ENCODE results near the gene FAM83E. TPM values are rescaled to one million over a fixed set of nuclear protein-coding genes. Genes with fewer than 3 reads are reported as not detected.
A peak's percentile ranks its signal among the peaks of the same experiment; 100 is the strongest.

The FAM83E gene
- total and polyA plus RNA-seq, 2 of the 8 experiments (the other 6 are each of a cell fraction or from before 2014, with no cell fraction given): 1.8 to 5.3 TPM

- TF ChIP-seq CHD7 (IDR thresholded peaks at IDR 0.05; ENCODE audit: insufficient replicate concordance, low read length): no peak
- TF ChIP-seq CTBP2 (IDR thresholded peaks at IDR 0.05; ENCODE audit: borderline replicate concordance, insufficient read depth, insufficient read length, low read length): no peak
- peak; percentile 62; the same call in 1 of the 2 replicates for TF ChIP-seq SP4 (IDR thresholded peaks at IDR 0.05; ENCODE audit: low read length)
- peak; percentile 49; the same call in 1 of the 2 replicates for TF ChIP-seq MAX (IDR thresholded peaks at IDR 0.05)
- no peak for TF ChIP-seq RBBP5 (IDR thresholded peaks at IDR 0.05; ENCODE audit: borderline replicate concordance, low read depth, low read length)
- TF ChIP-seq CHD2 (IDR thresholded peaks at IDR 0.05; ENCODE audit: low read length): peak; percentile 32
- no peak for TF ChIP-seq EGR1 (IDR thresholded peaks at IDR 0.05; ENCODE audit: borderline replicate concordance, low read depth, low read length)
- TF ChIP-seq POLR2AphosphoS5 (IDR thresholded peaks at IDR 0.05; ENCODE audit: low read depth, low read length): peak; percentile 88
- no peak for TF ChIP-seq GTF2F1 (IDR thresholded peaks at IDR 0.05; ENCODE audit: borderline replicate concordance, low read depth, low read length)
Observed at GRCh38 chr19:48614436-48615230, at the start of gene FAM83E (continued).
